GM06990 (cell line): Measurements from ENCODE around the gene BTBD17.

ENCODE experiments used
- DNase-seq: peaks from one replicate; pipeline ENCODE4 v3.0.0-alpha.2; 2011; ENCODE audit not compliant: insufficient read length; ENCODE audit errors: extremely low read depth
- H3K27me3 ChIP-seq: replicated peaks from 2 replicates; pipeline ENCODE4 v1.6.0; 2011; ENCODE audit warnings: low read length; ENCODE audit not compliant: control insufficient read depth, insufficient read depth
- H3K36me3 ChIP-seq: 2 replicates; pipeline ENCODE4 v1.5.1; 2011; ENCODE audit warnings: low read length; ENCODE audit not compliant: control insufficient read depth, insufficient read depth
- H3K4me3 ChIP-seq: replicated peaks from 2 replicates; pipeline ENCODE4 v1.5.1; 2011; ENCODE audit warnings: low read depth, mild to moderate bottlenecking, control low read depth, low read length
- TF ChIP-seq, protein P1 (sequence below): IDR thresholded peaks from 2 replicates; pipeline ENCODE4 v1.5.1; 2011; ENCODE audit warnings: low read length, control low read depth, mild to moderate bottlenecking, inconsistent platforms; ENCODE audit not compliant: insufficient read depth, poor library complexity, severe bottlenecking

The BTBD17 gene

DNA sequence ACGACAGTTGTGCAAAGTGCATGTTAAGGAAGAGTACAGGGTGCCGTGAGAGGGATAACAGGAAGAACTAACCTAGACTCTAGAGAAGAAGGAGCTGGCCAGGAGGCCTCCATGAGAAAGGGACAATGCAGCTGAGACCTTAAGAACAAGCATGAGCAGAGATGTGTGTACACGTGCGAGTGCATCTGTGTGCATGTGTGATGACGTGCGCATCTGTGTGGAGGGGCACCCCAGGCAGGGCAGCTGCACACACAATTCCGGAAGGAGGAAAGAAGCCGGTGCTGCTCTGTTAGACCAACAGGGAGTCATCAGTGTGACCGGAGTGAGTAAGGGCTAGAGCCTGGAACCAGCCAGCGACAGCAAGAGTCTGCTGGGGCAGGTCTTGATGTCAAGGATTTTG is 43.3 kb downstream of the BTBD17 start:
- peaks cover 2% of the 10 kb centered on the region; the same call in 1 of the 2 replicates for H3K27me3 ChIP-seq
- no peak overlapping the region for H3K4me3 ChIP-seq
- DNase-seq: no peak
- TF ChIP-seq, protein P1, sequence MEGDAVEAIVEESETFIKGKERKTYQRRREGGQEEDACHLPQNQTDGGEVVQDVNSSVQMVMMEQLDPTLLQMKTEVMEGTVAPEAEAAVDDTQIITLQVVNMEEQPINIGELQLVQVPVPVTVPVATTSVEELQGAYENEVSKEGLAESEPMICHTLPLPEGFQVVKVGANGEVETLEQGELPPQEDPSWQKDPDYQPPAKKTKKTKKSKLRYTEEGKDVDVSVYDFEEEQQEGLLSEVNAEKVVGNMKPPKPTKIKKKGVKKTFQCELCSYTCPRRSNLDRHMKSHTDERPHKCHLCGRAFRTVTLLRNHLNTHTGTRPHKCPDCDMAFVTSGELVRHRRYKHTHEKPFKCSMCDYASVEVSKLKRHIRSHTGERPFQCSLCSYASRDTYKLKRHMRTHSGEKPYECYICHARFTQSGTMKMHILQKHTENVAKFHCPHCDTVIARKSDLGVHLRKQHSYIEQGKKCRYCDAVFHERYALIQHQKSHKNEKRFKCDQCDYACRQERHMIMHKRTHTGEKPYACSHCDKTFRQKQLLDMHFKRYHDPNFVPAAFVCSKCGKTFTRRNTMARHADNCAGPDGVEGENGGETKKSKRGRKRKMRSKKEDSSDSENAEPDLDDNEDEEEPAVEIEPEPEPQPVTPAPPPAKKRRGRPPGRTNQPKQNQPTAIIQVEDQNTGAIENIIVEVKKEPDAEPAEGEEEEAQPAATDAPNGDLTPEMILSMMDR: no peak
- no peaks in the 10 kb centered on the region for H3K36me3 ChIP-seq

DNA sequence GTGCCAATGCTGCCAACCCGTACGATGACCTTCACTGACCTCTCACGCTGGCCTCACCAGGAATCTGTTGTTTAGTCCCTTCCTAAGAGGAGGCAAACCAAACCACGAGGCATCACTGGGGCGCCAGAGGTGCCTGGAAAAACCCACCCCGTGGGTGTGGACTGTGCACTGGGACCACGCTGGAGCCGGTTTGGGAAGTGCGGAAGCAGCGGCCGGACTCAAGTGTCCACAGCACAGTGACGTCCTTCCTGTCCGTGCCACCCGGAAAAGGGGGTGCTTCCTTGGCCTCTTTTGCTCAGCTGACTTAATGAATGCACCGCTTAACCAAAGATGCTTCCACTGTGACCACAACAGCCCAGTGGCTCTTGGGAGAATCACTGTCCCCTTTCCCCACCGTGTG is 44.6 kb downstream of the BTBD17 start:
- TF ChIP-seq, protein P1: no peak
- no peaks in the 10 kb centered on the region for H3K27me3 ChIP-seq
- DNase-seq: no peak
- no peak overlapping the region for H3K4me3 ChIP-seq
- no peaks in the 10 kb centered on the region for H3K36me3 ChIP-seq

DNA sequence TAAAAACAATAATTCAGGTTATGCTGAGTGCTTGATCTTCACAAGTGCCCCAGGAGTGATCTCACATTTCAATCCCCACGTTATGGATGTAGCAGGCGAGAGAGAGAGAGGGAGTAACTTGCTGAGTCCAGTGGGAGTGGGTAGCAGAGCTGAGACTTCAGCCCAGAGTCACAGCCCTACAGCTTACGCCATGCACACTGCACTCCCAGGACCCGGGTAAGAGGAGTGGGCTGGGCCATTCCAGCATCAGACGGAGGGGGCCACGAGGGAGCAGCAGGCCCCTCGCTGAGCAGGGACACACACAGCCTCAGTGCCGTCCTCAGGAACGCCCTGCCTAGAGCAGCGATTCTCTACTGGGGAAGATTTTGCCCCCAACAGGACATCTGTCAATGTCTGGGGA is 45.4 kb downstream of the BTBD17 start:
- DNase-seq: no peak
- Histone ChIP-seq H3K27me3 (no peaks in the 10 kb centered on the region), H3K4me3 (no peak overlapping the region), H3K36me3 (no peaks in the 10 kb centered on the region)
- TF ChIP-seq, protein P1: no peak

DNA sequence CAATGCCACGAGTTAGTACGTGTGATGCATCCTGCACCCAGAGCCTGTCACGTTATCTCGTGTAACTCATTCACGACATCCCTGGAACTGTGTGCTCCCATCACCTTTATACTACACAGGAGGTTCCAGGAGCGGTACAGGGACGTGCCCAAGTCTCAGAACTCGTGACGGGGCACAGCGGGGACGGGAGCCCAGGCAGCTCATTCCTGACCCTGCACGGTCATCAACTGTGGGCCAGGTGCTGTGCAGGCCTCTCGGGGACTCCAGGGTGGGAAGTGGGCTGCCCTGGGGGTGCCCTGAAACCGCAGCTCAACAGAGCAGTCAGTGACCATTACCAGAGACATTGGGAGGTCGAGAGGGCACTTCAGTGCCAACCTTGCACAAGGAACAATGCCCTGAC is 46.8 kb downstream of the BTBD17 start:
- H3K4me3 ChIP-seq: no peak overlapping the region
- no peak for DNase-seq
- no peaks in the 10 kb centered on the region for H3K36me3 ChIP-seq
- H3K27me3 ChIP-seq: no peaks in the 10 kb centered on the region
- TF ChIP-seq, protein P1: no peak

DNA sequence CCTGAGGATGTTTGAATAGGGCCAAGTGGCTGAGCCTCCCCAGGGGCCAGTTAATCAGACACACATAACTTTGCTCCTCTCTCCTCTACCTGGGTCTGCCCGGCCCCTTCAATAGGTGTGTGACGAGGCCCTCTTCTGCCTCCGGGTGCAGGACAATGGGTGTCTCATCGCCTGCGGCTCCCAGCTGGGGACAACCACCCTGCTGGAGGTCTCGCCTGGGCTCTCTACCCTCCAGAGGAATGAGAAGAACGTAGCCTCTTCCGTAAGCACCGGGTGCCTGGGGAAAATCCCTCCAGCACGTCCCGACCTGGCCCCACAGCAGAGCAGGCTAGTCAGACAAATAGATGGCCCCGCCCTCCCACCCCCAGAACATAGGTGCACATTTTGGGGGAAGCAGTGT is 51.8 kb downstream of the BTBD17 start:
- TF ChIP-seq, protein P1: no peak
- no peaks in the 10 kb centered on the region for H3K36me3 ChIP-seq
- DNase-seq: no peak
- H3K27me3 ChIP-seq: no peaks in the 10 kb centered on the region; the same call in none of the 2 replicates
- H3K4me3 ChIP-seq: no peak overlapping the region
